Body of pancreas (tissue), 4 donors: ENCODE data around the gene CNTNAP2. TPM values are rescaled to one million over a fixed set of nuclear protein-coding genes. Genes with fewer than 3 reads are reported as not detected.

ENCODE experiments used
- ATAC-seq: fragments of 150-250 bp; one replicate; pipeline ENCODE4 v1.9.1; 2016
- DNase-seq, 4 donors: peaks; one replicate each; pipeline ENCODE4 v3.0.0-alpha.2; 2019
- H3K27ac ChIP-seq, 4 donors: fragments of 200-600 bp; sonication (generic); 1 replicate in 3 of 4; 2 replicates in 1 of 4; pipeline versions ENCODE4 v1.5.1 to v1.6.1; 2016 to 2019; ENCODE audit warnings: mild to moderate bottlenecking in 1 of 4, mixed read lengths in 1 of 4, moderate library complexity in 1 of 4
- H3K27me3 ChIP-seq, 2 donors: fragments of 200-600 bp; sonication (generic); one replicate each; pipeline ENCODE4 v1.6.0; 2016; ENCODE audit warnings: mild to moderate bottlenecking in 1 of 2
- H3K36me3 ChIP-seq, 2 donors: fragments of 200-600 bp; sonication (generic); replicated peaks in 1 of 2; 2 replicates each; pipeline ENCODE4 v1.5.1; 2016; ENCODE audit warnings: low read depth in 2 of 2; ENCODE audit not compliant: insufficient read depth in 1 of 2
- H3K4me1 ChIP-seq: fragments of 200-600 bp; sonication (generic); one replicate; pipeline ENCODE4 v1.6.0; 2016
- H3K4me3 ChIP-seq, 2 donors: fragments of 200-600 bp; sonication (generic); 1 replicate in 1 of 2; 2 replicates in 1 of 2; pipeline ENCODE4 v1.5.1; 2016 to 2019
- H3K9me3 ChIP-seq, 3 donors: fragments of 200-600 bp; sonication (generic); 1 replicate in 2 of 3; 2 replicates in 1 of 3; pipeline ENCODE4 v1.5.1; 2016
- POLR2A ChIP-seq, 3 donors: fragments of 450-650 bp; IDR thresholded peaks; one replicate each; pipeline ENCODE4 v1.6.1; 2016; ENCODE audit warnings: antibody characterized with exemption in 3 of 3, mild to moderate bottlenecking in 2 of 3
- WGBS, 2 donors: methylation state at CpG; one replicate each; pipeline ENCODE4 v1.1.5; 2017; 5-methylcytosine and 5-hydroxymethylcytosine counted together
- intact Hi-C: fragments of 100-400 bp; cut with DNase I; formaldehyde crosslinking; loops from one replicate; pipeline ENCODE4 v1.15.1; 2023
- total RNA-seq, 2 donors: library from RNA; depleted of rRNA; stranded (reverse); fragments of >200 nt; gene quantifications; one replicate each; pipeline ENCODE4 v1.1.0, GENCODE V29; 2016
- TF ChIP-seq, protein P1 (sequence below), 7 experiments: fragments of 450-650 bp in 4 of 7; fragments of 200-600 bp in 3 of 7; sonication (generic) in 3 of 7; IDR thresholded peaks; one replicate each; pipeline ENCODE4 v1.5.1; 2016 to 2019; ENCODE audit warnings: antibody characterized with exemption in 7 of 7

Gene CNTNAP2
- total RNA-seq, 2 donors from 2014 or later: 1.0 TPM; not detected in 1

- no peak for ATAC-seq
- H3K27me3 ChIP-seq: no peaks in the 10 kb centered on the region
- TF ChIP-seq, protein P1, sequence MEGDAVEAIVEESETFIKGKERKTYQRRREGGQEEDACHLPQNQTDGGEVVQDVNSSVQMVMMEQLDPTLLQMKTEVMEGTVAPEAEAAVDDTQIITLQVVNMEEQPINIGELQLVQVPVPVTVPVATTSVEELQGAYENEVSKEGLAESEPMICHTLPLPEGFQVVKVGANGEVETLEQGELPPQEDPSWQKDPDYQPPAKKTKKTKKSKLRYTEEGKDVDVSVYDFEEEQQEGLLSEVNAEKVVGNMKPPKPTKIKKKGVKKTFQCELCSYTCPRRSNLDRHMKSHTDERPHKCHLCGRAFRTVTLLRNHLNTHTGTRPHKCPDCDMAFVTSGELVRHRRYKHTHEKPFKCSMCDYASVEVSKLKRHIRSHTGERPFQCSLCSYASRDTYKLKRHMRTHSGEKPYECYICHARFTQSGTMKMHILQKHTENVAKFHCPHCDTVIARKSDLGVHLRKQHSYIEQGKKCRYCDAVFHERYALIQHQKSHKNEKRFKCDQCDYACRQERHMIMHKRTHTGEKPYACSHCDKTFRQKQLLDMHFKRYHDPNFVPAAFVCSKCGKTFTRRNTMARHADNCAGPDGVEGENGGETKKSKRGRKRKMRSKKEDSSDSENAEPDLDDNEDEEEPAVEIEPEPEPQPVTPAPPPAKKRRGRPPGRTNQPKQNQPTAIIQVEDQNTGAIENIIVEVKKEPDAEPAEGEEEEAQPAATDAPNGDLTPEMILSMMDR (IDR thresholded peaks at IDR 0.05): no peak
- TF ChIP-seq POLR2A (IDR thresholded peaks at IDR 0.05): no peak
- WGBS, 2 donors: 69 to 88% methylated on average over 1 of the region's 1 CpG
- intact Hi-C loops: no loop called here
- H3K27ac ChIP-seq: no peak overlapping the region
- no peaks in the 10 kb centered on the region for H3K36me3 ChIP-seq
- no peaks in the 10 kb centered on the region for H3K9me3 ChIP-seq
- DNase-seq: no peak
- peaks cover 5% of the 10 kb centered on the region for H3K4me1 ChIP-seq
- H3K4me3 ChIP-seq: no peak overlapping the region
Observed at GRCh38 chr7:147438216-147438615, 1321.6 kb downstream of the CNTNAP2 start.

DNA sequence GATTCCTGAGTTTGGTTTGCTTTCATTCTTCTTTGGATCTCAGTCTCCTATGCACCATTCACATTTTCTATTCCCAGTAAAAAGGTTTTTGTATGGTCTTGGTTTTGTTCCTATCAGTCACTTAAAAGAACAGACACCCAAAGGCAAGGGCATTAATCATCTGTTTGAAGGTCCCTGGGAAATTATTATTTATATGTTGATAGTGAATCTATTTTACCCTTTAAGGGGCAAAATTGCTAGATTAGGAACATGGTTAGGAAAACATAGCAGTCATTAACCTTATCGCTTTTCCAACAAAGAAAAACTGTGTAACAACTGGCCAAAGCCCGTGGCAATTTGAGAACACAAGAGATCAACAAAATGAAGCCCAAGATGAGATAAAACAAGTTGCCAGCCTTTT is 1327.3 kb downstream of the CNTNAP2 start:
- TF ChIP-seq, protein P1 (IDR thresholded peaks at IDR 0.05): no peak
- TF ChIP-seq POLR2A (IDR thresholded peaks at IDR 0.05): no peak
- no peaks in the 10 kb centered on the region for H3K9me3 ChIP-seq
- 20 to 29% methylated on average over 2 of the region's 2 CpGs for WGBS, 2 donors
- no peaks in the 10 kb centered on the region for H3K36me3 ChIP-seq
- no peaks in the 10 kb centered on the region for H3K4me1 ChIP-seq
- DNase-seq (no peak), ATAC-seq (no peak)
- no peak overlapping the region for H3K4me3 ChIP-seq
- intact Hi-C loops: no loop called here
- no peak overlapping the region for H3K27ac ChIP-seq
- no peaks in the 10 kb centered on the region for H3K27me3 ChIP-seq

- DNase-seq: no peak
- intact Hi-C loops: no loop called here
- 47 to 65% methylated on average over 1 of the region's 1 CpG for WGBS, 2 donors
- Histone ChIP-seq H3K4me1 (no peaks in the 10 kb centered on the region), H3K4me3 (no peak overlapping the region), H3K27me3 (no peaks in the 10 kb centered on the region), H3K36me3 (no peaks in the 10 kb centered on the region), H3K9me3 (no peaks in the 10 kb centered on the region), H3K27ac (no peak overlapping the region)
- ATAC-seq: no peak
- no peak for TF ChIP-seq POLR2A (IDR thresholded peaks at IDR 0.05)
- TF ChIP-seq, protein P1 (IDR thresholded peaks at IDR 0.05): no peak
Observed at GRCh38 chr7:147452816-147453215, 1336.2 kb downstream of the CNTNAP2 start.

DNA sequence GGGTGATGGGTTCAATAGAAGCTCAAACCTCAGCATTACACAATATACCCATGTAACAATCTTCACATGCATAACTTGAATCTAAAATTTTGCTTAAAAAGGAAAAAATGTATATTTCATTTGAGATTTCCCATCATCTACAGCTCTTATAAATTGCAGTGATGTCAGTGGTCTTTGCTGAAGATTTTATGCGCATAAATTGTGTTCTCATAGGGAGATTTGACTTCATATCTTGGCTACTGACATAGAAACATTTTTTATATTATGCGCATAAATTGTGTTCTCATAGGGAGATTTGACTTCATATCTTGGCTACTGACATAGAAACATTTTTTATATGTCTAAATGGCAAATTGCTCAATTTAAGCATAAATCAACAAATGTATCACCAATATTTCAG is 1348.6 kb downstream of the CNTNAP2 start:
- no peak for TF ChIP-seq POLR2A (IDR thresholded peaks at IDR 0.05)
- TF ChIP-seq, protein P1 (IDR thresholded peaks at IDR 0.05): no peak
- intact Hi-C loops: no loop called here
- Histone ChIP-seq H3K4me3 (no peak overlapping the region), H3K4me1 (no peaks in the 10 kb centered on the region), H3K27me3 (no peaks in the 10 kb centered on the region), H3K36me3 (no peaks in the 10 kb centered on the region), H3K27ac (no peak overlapping the region), H3K9me3 (no peaks in the 10 kb centered on the region)
- WGBS, 2 donors: 90 to 96% methylated on average over 2 of the region's 2 CpGs
- ATAC-seq (no peak), DNase-seq (no peak)

DNA sequence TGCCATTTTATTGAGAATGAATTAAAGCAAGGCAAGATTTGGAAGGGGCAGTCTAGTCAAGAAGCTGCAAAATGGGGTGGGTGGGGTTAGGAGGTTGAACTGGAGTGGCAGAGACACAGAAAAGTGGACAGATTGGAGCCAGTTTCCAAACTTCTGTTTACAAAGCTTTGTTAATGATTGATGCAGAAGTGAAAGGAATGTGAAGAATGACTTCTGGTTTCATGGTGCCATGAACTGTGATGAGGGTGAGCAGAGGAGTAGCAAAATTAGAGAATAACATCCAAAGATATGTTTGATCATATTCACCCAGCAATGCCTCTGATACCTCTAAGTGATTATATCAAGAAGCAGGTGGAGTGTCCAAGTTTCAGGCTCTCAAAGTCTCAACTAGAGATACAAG is 1356.0 kb downstream of the CNTNAP2 start:
- intact Hi-C loops: no loop called here
- no peak for DNase-seq
- H3K9me3 ChIP-seq: no peaks in the 10 kb centered on the region

More for the DNA sequence above, 1356.0 kb downstream of the CNTNAP2 start:
- no peak for ATAC-seq
- Histone ChIP-seq H3K4me1 (no peaks in the 10 kb centered on the region), H3K4me3 (no peak overlapping the region), H3K36me3 (no peaks in the 10 kb centered on the region), H3K27ac (no peak overlapping the region), H3K27me3 (no peaks in the 10 kb centered on the region)
- TF ChIP-seq POLR2A (IDR thresholded peaks at IDR 0.05): no peak
- TF ChIP-seq, protein P1 (IDR thresholded peaks at IDR 0.05): no peak
